NCI-H2029 treated with DMSO at 0.1 percent for 48 hours (cell line): ENCODE data around the gene HAND1.

ENCODE experiments used
- DNase-seq: peaks from one replicate; lab custom pipeline; 2025; lab: John Stamatoyannopoulos, UW

The HAND1 gene

GRCh38 chr5:154479160-154479943, 1.3 kb upstream of the HAND1 start:
- no peak for DNase-seq

GRCh38 chr5:154478752-154479159, 729 bp upstream of the HAND1 start:
- no peak for DNase-seq

- no peak for DNase-seq
These were observed 424 bp downstream of the HAND1 start for GRCh38 chr5:154477382-154478223.

GRCh38 chr5:154476354-154477205, 1.4 kb downstream of the HAND1 start:
- no peak for DNase-seq

GRCh38 chr5:154475591-154476353, 2.3 kb downstream of the HAND1 start:
- no peak for DNase-seq

GRCh38 chr5:154474396-154475334, 3.4 kb downstream of the HAND1 start:
- DNase-seq = no peak

GRCh38 chr5:154473581-154474283, 4.3 kb downstream of the HAND1 start:
- DNase-seq = no peak

GRCh38 chr5:154472871-154473580, 5.0 kb downstream of the HAND1 start:
- no peak for DNase-seq

GRCh38 chr5:154470947-154471870, 6.8 kb downstream of the HAND1 start:
- no peak for DNase-seq

GRCh38 chr5:154470137-154470536, 7.9 kb downstream of the HAND1 start:
- no peak for DNase-seq

- DNase-seq = no peak
These were observed 10.2 kb downstream of the HAND1 start for GRCh38 chr5:154467655-154468354.

- no peak for DNase-seq
These were observed 11.4 kb downstream of the HAND1 start for GRCh38 chr5:154466671-154467070.

- no peak for DNase-seq
These were observed 11.9 kb downstream of the HAND1 start for GRCh38 chr5:154466147-154466546.

- no peak for DNase-seq
These were observed 12.9 kb downstream of the HAND1 start for GRCh38 chr5:154465169-154465568.

GRCh38 chr5:154464438-154464837, 13.6 kb downstream of the HAND1 start:
- no peak for DNase-seq

- DNase-seq = no peak
These were observed 16.5 kb downstream of the HAND1 start for GRCh38 chr5:154461531-154461930.

GRCh38 chr5:154460172-154460571, 17.9 kb downstream of the HAND1 start:
- DNase-seq = no peak
